GM19372 (cell line): Measurements from ENCODE around the gene IZUMO2.

Experiments used
- ATAC-seq: cut with Tn5 transposase; IDR thresholded peaks from one replicate; pipeline ENCODE4 v1.9.1; 2021; ENCODE audit warnings: mild to moderate bottlenecking, low read depth, moderate library complexity; ENCODE audit not compliant: unreplicated experiment

The IZUMO2 gene

GRCh38 chr19:50162988-50163387 is at the start of gene IZUMO2:
Gene IZUMO2, minus strand, starts transcription at chr19:50163281. Its CDS starts 87 bp downstream, at chr19:50163194.
- ATAC-seq: no peak

- no peak for ATAC-seq
These were observed 47.3 kb upstream of the IZUMO2 start for GRCh38 chr19:50210425-50210824.

DNA sequence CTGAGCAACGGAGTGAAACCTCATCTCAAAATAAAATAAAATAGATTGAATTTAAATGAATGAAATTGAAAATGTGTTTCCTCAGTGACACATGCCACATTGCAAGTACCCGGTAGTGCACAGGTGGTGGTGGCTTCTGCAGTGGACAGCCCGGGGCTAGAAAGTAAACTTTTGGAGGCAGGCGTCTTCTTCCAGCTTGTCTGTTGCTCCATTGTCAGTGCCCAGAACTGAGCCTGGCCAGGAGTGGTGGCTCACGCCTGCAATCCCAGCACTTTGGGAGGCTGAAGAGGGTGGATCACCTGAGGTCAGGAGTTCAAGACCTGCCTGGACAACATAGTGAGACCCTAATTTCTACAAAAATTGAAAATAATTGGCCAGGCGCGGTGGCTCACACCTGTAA is 46.0 kb upstream of the IZUMO2 start:
- ATAC-seq: no peak

DNA sequence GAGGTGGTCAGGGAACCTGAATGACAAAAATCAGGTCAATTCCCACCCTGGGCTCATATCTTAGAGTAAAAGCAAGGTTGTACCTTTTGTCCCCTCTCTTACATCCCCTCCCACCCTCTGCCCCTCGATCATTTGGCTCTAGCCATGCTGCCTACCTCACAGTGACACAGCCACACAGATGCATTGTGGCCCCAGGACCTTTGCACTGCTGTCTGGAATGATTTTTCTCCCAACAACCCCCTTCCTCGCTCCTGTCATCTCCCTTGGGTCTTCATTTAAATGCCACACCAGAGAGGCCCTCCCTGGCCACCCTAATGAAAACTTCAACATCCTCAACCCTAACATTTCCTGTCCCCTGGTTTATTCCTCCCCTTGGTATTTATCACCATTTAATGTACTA is 44.6 kb upstream of the IZUMO2 start:
- no peak for ATAC-seq

- no peak for ATAC-seq
These were observed 43.1 kb upstream of the IZUMO2 start for GRCh38 chr19:50206191-50206590.

GRCh38 chr19:50205681-50206138 is 42.6 kb upstream of the IZUMO2 start:
- no peak for ATAC-seq

GRCh38 chr19:50204811-50205675 is 42.0 kb upstream of the IZUMO2 start:
- no peak for ATAC-seq

- no peak for ATAC-seq
These were observed 41.0 kb upstream of the IZUMO2 start for GRCh38 chr19:50204081-50204428.

GRCh38 chr19:50203281-50204080 is 40.4 kb upstream of the IZUMO2 start, which contains the start of gene MYH14:
Gene MYH14, plus strand, starts transcription at chr19:50203622. Its CDS starts 6,744 bp downstream, at chr19:50210366.
- no peak for ATAC-seq

GRCh38 chr19:50202962-50203280 is 39.8 kb upstream of the IZUMO2 start:
- no peak for ATAC-seq

GRCh38 chr19:50202386-50202785 is 39.3 kb upstream of the IZUMO2 start:
- no peak for ATAC-seq

- no peak for ATAC-seq
These were observed 36.1 kb upstream of the IZUMO2 start for GRCh38 chr19:50199259-50199555.

DNA sequence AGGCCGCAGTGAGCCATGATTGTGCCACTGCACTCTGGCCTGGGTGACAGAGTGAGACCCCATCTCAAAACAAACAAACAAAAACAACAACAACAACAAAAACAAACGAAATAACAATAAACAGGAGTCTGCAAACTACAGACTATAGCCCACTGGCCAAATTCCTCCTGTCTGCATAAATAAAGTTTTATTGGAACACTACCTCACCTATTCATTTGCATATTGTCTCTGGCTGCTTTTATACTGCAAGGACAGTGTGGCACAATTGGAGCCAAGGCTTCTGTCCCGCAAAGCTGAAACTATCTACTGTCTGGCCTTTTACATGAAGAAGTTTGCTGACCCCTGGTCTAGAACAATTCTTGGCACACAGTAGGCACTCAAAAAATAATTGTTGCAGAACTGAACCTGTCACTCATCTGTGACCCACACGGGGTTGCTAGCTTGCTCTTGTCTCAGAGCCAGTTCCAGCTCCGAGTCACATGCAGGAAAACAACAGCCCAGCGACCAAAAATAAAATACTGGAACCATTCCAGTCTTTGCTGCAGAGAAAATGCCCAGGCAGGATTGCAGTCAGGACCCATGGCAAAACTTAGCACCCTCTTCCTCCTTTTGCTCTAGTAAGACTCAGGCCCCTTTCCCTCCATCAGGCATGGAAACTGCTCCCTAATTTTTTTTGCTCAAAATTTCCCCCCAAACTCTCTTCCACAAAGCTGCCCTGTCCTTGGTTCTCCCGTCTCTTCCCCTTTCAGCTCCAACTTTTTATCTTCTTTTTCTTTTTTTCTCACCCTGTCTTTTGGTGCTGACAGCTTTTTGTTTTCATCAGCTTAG is 35.6 kb upstream of the IZUMO2 start:
- ATAC-seq: no peak

DNA sequence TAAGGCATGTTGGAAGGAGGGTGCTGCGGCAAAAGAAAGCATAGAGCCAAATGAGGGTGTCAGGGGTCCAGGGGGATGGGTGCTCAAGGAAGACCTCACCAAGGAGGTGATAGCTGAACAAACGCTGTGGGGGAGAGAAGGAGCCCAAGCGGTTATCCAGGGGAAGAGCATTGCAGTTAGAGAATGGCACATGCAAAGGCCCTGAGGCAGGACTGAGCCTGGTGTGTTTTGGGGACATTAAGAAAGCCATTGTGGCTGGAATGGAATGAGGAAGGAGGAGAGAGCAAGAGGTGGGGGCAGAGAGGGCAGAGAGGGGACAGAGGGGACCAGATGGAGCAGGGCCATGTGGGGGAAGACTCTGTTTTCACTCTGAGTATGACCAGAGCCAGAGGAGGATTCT is 34.3 kb upstream of the IZUMO2 start:
- no peak for ATAC-seq

DNA sequence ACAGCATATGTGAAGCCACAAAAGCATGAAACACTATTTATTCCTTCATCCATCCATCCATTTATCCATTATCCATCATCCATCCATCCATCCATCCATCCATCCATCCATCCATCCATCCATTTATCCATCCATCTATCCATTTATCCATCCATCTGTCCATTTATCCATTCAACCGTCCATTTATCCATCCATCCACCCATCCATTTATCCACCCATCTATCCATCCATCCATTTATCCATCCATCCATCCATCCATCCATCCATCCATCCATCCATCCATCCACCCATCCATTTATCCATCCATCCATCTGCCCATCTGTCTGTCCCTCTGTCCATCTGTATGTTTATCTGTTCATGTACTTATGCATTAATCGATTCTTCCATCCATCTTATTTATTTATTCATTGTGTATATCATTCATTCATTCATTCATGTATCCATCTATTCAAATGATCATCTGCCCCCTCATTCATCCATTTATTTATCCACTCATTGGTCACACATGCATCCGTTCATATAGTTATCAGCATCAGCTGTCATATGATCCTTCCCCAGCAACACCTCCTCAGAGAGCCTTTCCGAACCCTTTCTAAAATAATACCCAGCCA is 33.3 kb upstream of the IZUMO2 start:
- ATAC-seq: no peak

- ATAC-seq: no peak
These were observed 32.1 kb upstream of the IZUMO2 start for GRCh38 chr19:50195224-50195623.

DNA sequence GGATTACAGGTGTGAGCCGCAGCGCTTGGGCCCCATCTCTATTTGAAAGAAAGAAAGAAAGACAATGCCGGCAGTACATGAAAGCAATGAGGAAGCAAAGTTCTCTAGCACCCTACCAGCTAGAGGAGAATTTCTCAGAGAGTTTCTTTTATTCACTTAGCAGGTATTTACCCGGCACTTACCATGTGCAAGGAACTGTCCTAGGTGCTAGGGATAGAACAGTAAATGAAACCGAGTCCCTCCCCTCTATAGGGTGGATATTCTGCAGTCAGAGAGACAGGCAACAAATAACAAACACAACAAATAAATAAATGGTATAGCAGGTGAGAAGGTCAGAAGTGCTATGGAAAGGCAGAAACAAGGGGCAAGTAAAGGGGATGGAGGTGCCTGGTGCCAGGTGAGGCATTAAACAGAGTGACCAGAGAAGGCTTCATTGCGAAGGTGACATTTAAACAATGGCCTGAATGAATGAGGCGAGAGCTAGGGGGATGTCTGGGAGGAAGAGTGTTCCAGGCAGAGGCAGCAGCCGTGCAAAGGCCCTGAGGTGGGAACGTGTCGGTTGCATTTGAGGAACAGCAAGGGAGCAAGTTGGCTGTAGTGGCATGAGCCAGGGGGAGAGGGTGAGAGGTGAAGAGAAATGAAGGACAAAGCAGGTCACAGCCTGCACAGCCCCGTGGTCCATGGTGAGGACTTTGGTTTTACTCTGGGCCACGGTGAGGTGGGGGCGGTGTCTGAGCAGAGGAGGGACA is 29.6 kb upstream of the IZUMO2 start:
- ATAC-seq: no peak

- ATAC-seq: no peak
These were observed 28.1 kb upstream of the IZUMO2 start for GRCh38 chr19:50191216-50191615.

- ATAC-seq: no peak
These were observed 27.4 kb upstream of the IZUMO2 start for GRCh38 chr19:50190439-50190891.

DNA sequence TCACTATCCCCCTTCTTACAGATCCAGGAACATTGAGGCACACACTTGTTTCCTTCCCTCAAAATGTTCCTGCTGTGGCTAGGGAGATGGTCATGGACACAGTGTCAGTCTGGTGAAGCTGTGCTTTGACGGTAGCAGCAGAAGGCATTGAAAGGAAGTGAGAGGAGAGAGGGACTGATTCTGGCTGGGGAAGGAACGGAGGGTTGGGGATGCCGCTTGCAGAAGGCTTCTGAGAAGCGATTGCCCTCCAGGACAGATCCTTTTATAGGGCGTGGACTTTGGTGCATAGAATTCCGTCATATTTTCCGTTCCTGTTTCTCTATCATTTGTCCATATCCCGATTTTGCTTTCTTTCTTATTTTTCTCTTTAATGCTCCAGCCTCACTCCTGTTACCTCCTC is 26.2 kb upstream of the IZUMO2 start:
- ATAC-seq: no peak
